GM18511 (cell line): ENCODE results near the gene RIT2.

Experiments used
- ATAC-seq: cut with Tn5 transposase; IDR thresholded peaks from one replicate; pipeline ENCODE4 v1.9.1; 2021; ENCODE audit warnings: mild to moderate bottlenecking, moderate library complexity; ENCODE audit not compliant: unreplicated experiment

The RIT2 gene

GRCh38 chr18:43115076-43115921 lies at the start of gene RIT2:
RIT2 (minus strand) TSS chr18:43115685.
- no peak for ATAC-seq

GRCh38 chr18:43161528-43161927 lies 46.0 kb upstream of the RIT2 start:
- ATAC-seq: no peak

GRCh38 chr18:43160509-43160908 lies 45.0 kb upstream of the RIT2 start:
- ATAC-seq: no peak

- ATAC-seq: no peak
These were observed 44.4 kb upstream of the RIT2 start for GRCh38 chr18:43159926-43160325.

- no peak for ATAC-seq
These were observed 43.7 kb upstream of the RIT2 start for GRCh38 chr18:43159086-43159770.

GRCh38 chr18:43158381-43158780 lies 42.9 kb upstream of the RIT2 start:
- ATAC-seq: no peak

- no peak for ATAC-seq
These were observed 40.4 kb upstream of the RIT2 start for GRCh38 chr18:43155842-43156241.

GRCh38 chr18:43148231-43148630 lies 32.7 kb upstream of the RIT2 start:
- ATAC-seq: no peak

GRCh38 chr18:43141208-43141607 lies 25.7 kb upstream of the RIT2 start:
- no peak for ATAC-seq

GRCh38 chr18:43139288-43139946 lies 23.9 kb upstream of the RIT2 start:
- no peak for ATAC-seq

GRCh38 chr18:43134876-43135275 lies 19.4 kb upstream of the RIT2 start:
- ATAC-seq: no peak

GRCh38 chr18:43130716-43131260 lies 15.3 kb upstream of the RIT2 start:
- no peak for ATAC-seq

GRCh38 chr18:43129946-43130524 lies 14.6 kb upstream of the RIT2 start:
- ATAC-seq: no peak

- no peak for ATAC-seq
These were observed 10.0 kb upstream of the RIT2 start for GRCh38 chr18:43125471-43125870.

GRCh38 chr18:43122955-43123354 lies 7.5 kb upstream of the RIT2 start:
- ATAC-seq: no peak

GRCh38 chr18:43116699-43117294 lies 1.3 kb upstream of the RIT2 start:
- no peak for ATAC-seq

GRCh38 chr18:43113220-43113895 lies 2.1 kb downstream of the RIT2 start:
- no peak for ATAC-seq

GRCh38 chr18:43108882-43109281 lies 6.6 kb downstream of the RIT2 start:
- no peak for ATAC-seq

- ATAC-seq: no peak
These were observed 7.0 kb downstream of the RIT2 start for GRCh38 chr18:43108469-43108868.

- no peak for ATAC-seq
These were observed 21.8 kb downstream of the RIT2 start for GRCh38 chr18:43093646-43094045.
